Hippocampal formation (tissue), 2 donors: ENCODE measurements around the gene SUSD1.
A peak's percentile ranks its signal among the peaks of the same experiment; 100 is the strongest.
"Not testable (repeated sequence)": the region's sequence is repeated elsewhere in the genome, so short reads cannot be mapped to it uniquely, and the experiment has no call there.

Experiments
- DNase-seq, 2 donors: peaks; one replicate each; lab custom pipeline; 2025; lab: John Stamatoyannopoulos, UW

The SUSD1 gene

DNA sequence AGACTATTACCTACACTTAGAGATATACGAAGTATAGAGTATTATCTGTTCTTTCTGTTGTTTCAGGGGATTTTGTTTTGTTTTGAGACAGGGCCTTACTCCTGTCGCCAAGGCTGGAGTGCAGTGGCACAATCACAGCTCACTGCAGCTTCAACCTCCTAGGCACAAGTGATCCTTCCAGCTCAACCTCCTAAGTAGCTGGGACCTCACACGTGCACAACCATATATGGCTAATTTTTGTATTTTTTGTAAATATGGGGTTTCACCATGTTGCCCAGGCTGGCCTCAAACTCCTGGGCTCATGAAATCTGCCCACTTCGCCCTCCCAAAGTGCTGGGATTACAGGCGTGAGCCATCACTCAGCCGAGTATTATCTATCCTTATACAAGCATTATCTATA, 45.9 kb downstream of the SUSD1 start:
- DNase-seq, result no peak

GRCh38 chr9:112128399-112128798, 46.7 kb downstream of the SUSD1 start:
- not testable (repeated sequence) for DNase-seq

DNA sequence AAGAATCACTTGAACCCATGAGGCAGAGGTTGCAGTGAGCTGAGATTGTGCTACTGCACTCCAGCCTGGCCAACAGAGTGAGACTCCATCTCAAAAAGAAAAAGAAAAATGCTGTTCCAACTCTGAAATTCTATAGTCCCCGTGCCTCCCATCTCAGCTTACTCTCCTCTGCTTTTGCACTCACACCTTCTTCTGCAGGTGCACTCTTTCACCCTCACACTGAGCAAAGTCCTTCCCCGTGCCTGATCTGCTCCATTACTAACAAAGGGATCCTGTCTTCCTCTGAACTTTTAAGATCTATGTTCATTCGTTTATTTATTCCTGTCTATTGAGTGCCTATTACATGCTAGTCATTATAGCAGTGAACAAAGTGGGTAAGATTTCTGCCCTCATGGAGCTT, 47.8 kb downstream of the SUSD1 start:
- DNase-seq, result no peak

- DNase-seq, result no peak
Measured at GRCh38 chr9:112125951-112126388, 49.1 kb downstream of the SUSD1 start.

- no peak for DNase-seq
Measured at GRCh38 chr9:112124156-112124555, 50.9 kb downstream of the SUSD1 start.

DNA sequence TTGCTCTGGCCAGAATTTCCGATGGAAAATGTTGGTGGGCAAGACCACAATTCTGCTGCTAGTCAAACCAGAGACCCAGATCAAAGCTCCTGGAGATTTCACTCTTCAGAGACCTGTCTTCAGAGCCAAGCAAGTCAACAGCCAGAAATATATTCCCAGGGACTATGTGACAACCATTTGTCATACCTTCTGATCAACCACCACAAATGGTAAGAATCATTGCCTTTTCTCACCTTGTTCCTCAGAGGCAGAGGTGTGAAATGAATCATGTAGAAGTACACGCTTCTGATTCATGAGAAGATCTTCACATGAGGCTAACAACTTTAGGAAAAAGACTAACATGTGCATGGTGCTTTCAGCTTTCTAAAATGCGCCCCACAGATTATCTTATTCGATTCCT, 53.5 kb downstream of the SUSD1 start:
- DNase-seq, result no peak

- no peak for DNase-seq
Measured at GRCh38 chr9:112120439-112120925, 54.6 kb downstream of the SUSD1 start.

DNA sequence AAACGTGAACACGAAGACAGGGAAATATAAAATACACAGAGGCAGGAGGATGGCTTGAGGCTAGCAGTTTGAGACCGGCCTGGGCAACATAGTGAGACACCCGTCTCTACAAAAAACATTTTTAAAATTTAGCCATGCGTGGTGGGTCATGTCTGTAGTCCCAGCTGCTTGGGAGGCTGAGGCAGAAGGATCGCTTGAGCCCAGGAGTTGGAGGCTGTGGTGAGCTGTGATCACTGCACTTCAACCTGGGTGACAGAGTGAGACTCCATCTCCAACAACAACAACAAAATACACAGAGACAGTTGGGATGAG, 55.1 kb downstream of the SUSD1 start:
- DNase-seq, result no peak

DNA sequence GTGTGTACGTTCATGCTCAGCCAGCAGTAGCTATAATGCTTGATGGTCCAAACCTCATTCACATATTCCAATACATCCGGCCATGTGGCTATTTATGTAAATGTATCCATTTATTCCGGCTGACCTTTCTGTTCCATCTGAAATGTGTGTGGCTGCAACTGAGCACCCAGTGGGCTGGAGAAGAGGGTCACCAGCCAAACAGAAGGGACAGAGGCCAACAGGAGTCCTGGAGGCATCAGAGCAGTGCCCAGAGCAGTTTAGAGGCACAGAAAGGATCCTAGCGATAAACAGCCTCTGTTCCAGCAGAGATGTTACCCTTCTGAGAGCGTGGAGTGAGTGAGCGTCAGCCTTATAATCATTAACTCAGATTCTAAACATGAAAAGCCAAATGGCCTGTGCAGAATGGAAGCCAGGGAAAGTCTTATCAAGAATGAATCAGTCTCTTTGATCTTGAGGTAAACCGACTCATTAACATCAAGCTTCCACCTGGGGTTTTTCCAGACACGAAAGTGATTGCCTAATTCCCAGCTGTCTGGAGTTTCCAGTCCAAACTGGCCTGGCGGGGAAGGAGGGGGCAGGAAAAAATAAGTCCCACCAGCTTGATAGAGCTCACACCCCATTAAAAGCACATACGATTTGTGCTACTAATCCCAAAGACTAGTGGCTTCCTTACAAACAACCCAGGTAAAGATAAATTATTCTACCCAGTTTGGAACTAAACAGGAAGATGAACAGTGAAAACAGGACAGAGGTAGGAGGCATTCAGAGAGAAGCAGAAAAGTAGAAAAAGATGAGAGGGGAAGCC, 55.7 kb downstream of the SUSD1 start:
- no peak for DNase-seq

DNA sequence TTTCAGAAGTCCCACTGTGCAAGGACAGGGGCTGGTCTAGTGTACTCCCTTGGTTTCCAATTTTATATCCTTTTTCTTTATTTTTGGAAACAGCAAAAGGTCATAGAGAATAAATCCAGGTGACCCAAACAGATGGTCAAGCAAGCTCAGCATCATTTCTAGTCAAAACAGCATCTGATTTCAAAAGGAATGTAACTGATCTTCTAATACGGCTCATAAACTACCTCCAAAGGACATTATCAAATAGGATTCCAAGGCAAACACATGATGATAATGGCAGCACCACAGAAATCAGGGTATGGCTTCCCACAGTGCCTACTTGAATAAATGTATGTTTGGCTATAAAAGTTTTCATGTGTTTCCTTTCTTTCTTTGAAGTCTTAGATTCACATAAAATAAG, 57.1 kb downstream of the SUSD1 start:
- DNase-seq, result no peak

GRCh38 chr9:112115970-112116753, 58.9 kb downstream of the SUSD1 start:
- DNase-seq, result no peak

DNA sequence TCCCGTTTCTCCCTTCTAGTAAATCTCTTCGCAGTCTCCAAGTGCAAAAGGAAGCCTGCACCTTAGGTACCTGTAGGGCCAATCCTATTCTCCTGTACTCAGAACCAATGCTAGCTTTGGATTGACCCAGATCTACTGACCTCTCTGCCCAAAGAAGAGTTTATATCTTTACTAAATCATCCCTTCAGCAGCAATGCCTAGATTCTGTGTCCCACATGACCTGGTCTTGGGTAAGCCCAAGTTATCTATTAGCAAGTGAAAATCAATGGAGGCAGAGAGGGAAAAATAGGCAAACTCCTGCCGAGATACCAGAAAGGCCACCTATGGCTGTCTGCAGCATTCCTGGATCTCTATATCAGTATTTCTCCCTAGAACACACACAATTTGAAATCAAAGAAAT, 60.0 kb downstream of the SUSD1 start:
- DNase-seq, result no peak

- DNase-seq, result no peak
Measured at GRCh38 chr9:112112941-112113681, 62.0 kb downstream of the SUSD1 start.

DNA sequence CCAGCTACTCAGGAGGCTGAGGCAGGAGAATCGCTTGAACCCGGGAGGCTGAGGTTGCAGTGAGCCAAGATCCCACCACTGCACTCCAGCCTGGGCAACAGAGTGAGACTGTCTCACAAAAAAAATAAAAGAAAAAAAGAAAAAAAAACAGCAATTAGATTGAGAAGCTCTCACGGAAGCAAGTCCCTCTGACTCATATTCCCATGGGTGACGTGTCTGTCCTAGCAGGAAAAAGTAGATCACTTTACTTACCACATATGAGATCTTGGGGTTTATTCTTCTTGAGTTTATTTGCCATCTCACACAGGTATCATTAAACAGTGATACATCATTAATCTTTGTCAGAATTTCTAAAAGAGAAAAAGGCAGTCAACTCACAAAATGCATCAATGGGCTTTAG, 62.6 kb downstream of the SUSD1 start:
- no peak for DNase-seq

- no peak for DNase-seq
Measured at GRCh38 chr9:112111461-112111860, 63.6 kb downstream of the SUSD1 start.

DNA sequence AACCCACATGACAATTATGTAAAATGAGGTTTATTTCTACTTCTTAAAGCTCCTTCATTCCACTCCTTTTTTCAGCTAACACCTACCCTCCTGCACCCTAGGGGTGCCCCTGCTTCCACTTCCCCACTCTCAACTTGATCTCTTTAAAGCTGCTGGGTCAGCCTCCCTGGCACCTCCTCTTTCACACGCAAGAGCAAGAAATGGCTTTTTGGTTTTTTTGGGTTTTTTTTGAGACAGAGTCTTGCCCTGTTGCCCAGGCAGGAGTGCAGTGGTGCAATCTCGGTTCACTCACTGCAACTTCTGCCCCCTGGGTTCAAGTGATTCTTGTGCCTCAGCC, 64.4 kb downstream of the SUSD1 start:
- no peak for DNase-seq

DNA sequence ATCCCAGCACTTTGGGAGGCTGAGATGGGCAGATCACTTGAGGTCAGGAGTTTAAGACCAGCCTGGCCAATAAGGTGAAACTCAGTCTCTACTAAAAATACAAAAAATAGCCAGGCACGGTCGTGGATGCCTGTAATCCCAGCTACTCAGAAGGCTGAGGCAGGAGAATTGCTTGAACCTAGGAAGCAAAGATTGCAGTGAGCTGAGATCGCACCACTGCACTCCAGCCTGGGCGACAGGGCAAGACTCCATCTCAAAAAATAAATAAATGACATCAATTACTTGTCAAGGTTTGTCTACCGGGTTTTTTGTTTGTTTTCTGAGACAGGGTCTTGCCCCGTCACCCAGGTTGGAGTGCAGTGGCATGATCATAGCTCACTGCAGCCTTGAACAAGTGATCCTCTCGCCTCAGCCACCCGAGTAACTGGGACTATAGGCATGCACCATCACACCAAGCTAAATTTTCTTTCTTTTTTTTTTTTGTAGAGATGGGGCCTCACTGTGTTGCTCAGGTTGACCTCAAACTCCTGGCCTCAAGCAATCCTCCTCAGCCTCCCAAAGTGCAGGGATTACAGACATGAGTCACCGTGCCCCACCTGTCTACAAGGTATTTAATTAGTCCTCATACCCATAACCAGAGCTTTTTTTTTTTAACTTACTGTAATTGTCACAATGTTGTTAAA, 64.9 kb downstream of the SUSD1 start:
- DNase-seq, result no peak

DNA sequence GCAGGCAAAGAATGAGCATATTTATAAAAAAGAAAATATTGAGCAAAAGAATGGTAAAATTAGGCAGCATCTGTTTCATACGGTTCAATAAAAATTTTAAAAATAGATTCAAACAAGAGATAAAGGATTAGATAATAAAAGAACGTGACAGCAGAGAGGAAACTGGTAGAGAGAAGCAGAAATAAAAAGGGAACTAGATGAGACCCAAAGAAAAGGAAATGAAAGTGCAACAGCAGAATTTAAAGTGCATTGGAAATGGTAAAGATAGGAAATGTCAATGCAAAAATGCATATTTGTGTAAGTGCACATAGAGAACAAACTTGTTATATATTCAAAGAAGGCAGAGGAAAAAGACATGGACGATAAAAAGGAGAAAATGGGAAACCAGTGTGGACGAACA, 70.2 kb downstream of the SUSD1 start:
- DNase-seq, result no peak

- DNase-seq, result no peak
Measured at GRCh38 chr9:112104401-112104800, 70.7 kb downstream of the SUSD1 start.

GRCh38 chr9:112103405-112103804, 71.7 kb downstream of the SUSD1 start:
- peak in 1 of 2 donors; percentile 22 for DNase-seq

- peak; percentile 29 to 42 for DNase-seq
Measured at GRCh38 chr9:112097712-112098688, 77.1 kb downstream of the SUSD1 start.
